Colonic mucosa (tissue), 4 donors: ENCODE data around the gene FOXO6. TPM values are rescaled to one million over a fixed set of nuclear protein-coding genes. Genes with fewer than 3 reads are reported as not detected.

ENCODE experiments used
- DNase-seq: peaks from one replicate; pipeline ENCODE4 v3.0.0-alpha.2; 2020
- H3K27ac ChIP-seq: fragments of 200-600 bp; one replicate; pipeline ENCODE4 v1.8.0; 2021
- H3K27me3 ChIP-seq: fragments of 200-600 bp; one replicate; pipeline ENCODE4 v1.8.0; 2021
- H3K36me3 ChIP-seq: fragments of 200-600 bp; one replicate; pipeline ENCODE4 v1.8.0; 2021
- H3K4me1 ChIP-seq: fragments of 200-600 bp; one replicate; pipeline ENCODE4 v1.8.0; 2021; ENCODE audit warnings: mild to moderate bottlenecking
- H3K4me3 ChIP-seq: fragments of 200-600 bp; one replicate; pipeline ENCODE4 v1.8.0; 2021
- H3K9ac ChIP-seq, 2 donors: one replicate each; pipeline ENCODE4 v1.7.0; 2013; ENCODE audit warnings: control low read depth in 2 of 2, low read depth in 2 of 2, low read length in 2 of 2
- H3K9me3 ChIP-seq: fragments of 200-600 bp; one replicate; pipeline ENCODE4 v1.8.0; 2021
- intact Hi-C: fragments of 100-400 bp; cut with DNase I; formaldehyde crosslinking; loops from one replicate; pipeline ENCODE4 v1.14.1; 2022
- total RNA-seq, 2 donors: library from RNA; stranded (reverse); fragmentation: NEBNext Ultra II Directional in 1 of 2; extraction: Animal tissue kit (Norgen Biotek cat#: 25700) in 1 of 2; gene quantifications; one replicate each; pipeline ENCODE4 v1.2.1, GENCODE V29; 2021
- TF ChIP-seq, protein P1 (sequence below): fragments of 200-600 bp; IDR thresholded peaks from one replicate; pipeline ENCODE4 v1.8.0; 2022; ENCODE audit warnings: antibody characterized with exemption, mild to moderate bottlenecking
- donor health status: healthy.
- donor health status: DM: no; HTN: no; CAD: no.
- donor health status: DM: no; HTN: no; CAD: no.

FOXO6 gene
- total RNA-seq, 2 donors from 2014 or later = 0.56 to 0.59 TPM

- no peaks in the 10 kb centered on the region for H3K9me3 ChIP-seq
- intact Hi-C loops = no loop called here
- H3K27ac ChIP-seq = no peak overlapping the region
- H3K27me3 ChIP-seq = no peaks in the 10 kb centered on the region
- no peaks in the 10 kb centered on the region for H3K36me3 ChIP-seq
- TF ChIP-seq, protein P1, sequence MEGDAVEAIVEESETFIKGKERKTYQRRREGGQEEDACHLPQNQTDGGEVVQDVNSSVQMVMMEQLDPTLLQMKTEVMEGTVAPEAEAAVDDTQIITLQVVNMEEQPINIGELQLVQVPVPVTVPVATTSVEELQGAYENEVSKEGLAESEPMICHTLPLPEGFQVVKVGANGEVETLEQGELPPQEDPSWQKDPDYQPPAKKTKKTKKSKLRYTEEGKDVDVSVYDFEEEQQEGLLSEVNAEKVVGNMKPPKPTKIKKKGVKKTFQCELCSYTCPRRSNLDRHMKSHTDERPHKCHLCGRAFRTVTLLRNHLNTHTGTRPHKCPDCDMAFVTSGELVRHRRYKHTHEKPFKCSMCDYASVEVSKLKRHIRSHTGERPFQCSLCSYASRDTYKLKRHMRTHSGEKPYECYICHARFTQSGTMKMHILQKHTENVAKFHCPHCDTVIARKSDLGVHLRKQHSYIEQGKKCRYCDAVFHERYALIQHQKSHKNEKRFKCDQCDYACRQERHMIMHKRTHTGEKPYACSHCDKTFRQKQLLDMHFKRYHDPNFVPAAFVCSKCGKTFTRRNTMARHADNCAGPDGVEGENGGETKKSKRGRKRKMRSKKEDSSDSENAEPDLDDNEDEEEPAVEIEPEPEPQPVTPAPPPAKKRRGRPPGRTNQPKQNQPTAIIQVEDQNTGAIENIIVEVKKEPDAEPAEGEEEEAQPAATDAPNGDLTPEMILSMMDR = no peak
- peak; percentile 6 for DNase-seq
- H3K9ac ChIP-seq = no peak overlapping the region
- no peak overlapping the region for H3K4me3 ChIP-seq
- H3K4me1 ChIP-seq = no peaks in the 10 kb centered on the region
Observed at GRCh38 chr1:41350055-41350378, 11.2 kb upstream of the FOXO6 start.

DNA sequence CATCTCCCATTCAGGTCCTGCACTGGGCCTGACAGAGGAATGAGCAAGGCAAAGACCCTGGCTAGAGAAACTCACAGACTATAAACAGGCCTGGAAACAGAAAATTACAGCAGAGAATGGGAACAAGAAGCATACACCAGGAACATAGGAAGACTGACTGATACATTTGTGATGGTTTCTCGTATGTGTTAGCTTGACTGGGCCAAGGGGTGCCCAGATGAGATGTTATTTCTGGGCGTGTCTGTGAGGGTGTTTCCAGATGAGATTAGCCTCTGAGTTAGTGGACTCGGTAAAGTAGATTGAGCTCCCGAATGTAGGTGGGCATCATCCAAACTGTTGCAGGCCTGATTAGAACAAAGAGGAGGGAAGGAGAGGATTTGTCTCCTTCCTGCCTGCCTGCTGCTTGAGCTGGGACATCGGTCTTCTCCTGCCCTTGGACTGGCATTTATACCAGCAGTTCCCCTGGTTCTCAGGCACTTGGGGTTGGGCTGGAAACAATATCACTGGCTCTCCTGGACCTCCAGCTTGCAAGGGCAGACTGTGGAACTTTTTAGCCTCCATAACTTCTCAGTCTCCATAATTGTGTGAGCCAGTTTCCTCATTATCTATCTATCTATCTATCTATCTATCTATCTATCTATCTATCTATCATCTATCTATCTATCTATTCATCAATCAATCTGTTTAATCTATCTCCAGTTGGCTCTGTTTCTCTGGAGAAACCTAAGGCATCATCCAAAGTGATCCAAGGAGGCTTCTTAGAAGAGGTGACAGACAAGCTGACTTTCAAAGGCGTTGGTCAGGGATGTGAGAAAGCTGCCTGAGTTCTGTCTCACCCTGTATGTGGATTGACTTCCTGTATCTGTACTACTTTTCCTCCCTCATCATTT is 9.7 kb upstream of the FOXO6 start:
- TF ChIP-seq, protein P1 = no peak
- Histone ChIP-seq H3K4me3 (no peak overlapping the region), H3K9me3 (no peaks in the 10 kb centered on the region), H3K27ac (no peak overlapping the region), H3K36me3 (no peaks in the 10 kb centered on the region), H3K27me3 (no peaks in the 10 kb centered on the region), H3K4me1 (no peaks in the 10 kb centered on the region), H3K9ac (no peak overlapping the region)
- no peak for DNase-seq
- intact Hi-C loops = no loop called here

- DNase-seq = peak; percentile 18
- intact Hi-C loops = no loop called here
- no peak overlapping the region for H3K4me3 ChIP-seq
- no peak overlapping the region for H3K9ac ChIP-seq
- peaks cover 6% of the 10 kb centered on the region for H3K4me1 ChIP-seq
- H3K36me3 ChIP-seq = no peaks in the 10 kb centered on the region
- H3K27ac ChIP-seq = no peak overlapping the region
- TF ChIP-seq, protein P1 = no peak
- no peaks in the 10 kb centered on the region for H3K9me3 ChIP-seq
- H3K27me3 ChIP-seq = no peaks in the 10 kb centered on the region
Observed at GRCh38 chr1:41353744-41354143, 7.5 kb upstream of the FOXO6 start.

DNA sequence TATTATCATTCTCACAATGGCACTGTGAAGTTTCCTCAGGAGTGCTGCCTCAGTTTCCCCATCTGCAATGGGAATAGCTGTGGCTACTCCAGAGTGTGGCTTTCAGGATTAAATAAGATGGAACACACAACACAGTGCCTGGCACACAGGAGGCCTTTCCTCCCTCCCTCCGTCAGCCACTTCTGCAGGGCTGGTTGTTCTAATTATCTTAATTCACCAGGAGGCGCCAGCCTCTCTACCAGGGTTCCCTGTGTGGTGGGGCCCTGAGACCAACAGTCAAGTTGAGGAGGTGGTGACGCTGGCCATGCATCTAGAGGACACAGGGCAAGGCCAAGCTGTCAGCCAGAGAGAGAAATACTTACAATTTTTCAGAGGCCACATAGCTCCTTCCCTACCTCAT is 6.3 kb upstream of the FOXO6 start:
- TF ChIP-seq, protein P1 = no peak
- no peaks in the 10 kb centered on the region for H3K36me3 ChIP-seq
- H3K9me3 ChIP-seq = no peaks in the 10 kb centered on the region
- H3K4me3 ChIP-seq = no peak overlapping the region
- DNase-seq = peak; percentile 14
- H3K9ac ChIP-seq = no peak overlapping the region
- intact Hi-C loops = no loop called here
- H3K4me1 ChIP-seq = peaks cover 11% of the 10 kb centered on the region
- no peaks in the 10 kb centered on the region for H3K27me3 ChIP-seq
- H3K27ac ChIP-seq = no peak overlapping the region

GRCh38 chr1:41355356-41355755 is 5.9 kb upstream of the FOXO6 start:
- Histone ChIP-seq H3K36me3 (no peaks in the 10 kb centered on the region), H3K4me3 (no peak overlapping the region), H3K27ac (no peak overlapping the region), H3K27me3 (no peaks in the 10 kb centered on the region), H3K9me3 (no peaks in the 10 kb centered on the region), H3K9ac (no peak overlapping the region), H3K4me1 (peaks cover 14% of the 10 kb centered on the region)
- TF ChIP-seq, protein P1 = no peak
- intact Hi-C loops = no loop called here
- peak; percentile 13 for DNase-seq
